ENCODE results near the gene FIZ1.

DNA sequence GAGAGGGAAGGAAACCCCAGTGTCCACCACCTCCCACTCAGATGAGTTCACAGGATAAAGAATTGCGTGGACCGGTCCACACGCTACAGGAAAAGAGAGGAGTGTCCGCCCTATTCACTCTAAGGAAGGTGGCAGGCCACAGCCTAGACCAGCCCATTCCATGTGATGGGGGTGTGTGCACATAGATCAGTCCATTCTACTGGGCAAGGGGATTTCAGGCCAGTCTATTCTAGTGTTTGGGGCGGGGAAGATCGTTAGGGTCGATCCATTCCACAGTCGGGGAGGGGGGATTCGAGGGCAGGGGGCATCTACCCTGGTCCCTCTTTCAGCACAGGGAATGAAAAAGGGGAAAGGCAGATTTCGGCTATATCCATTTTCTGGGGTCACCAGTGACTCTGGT, 7.8 kb downstream of the FIZ1 start:
- TF ChIP-seq POLR2A (IDR thresholded peaks at IDR 0.05; ENCODE audit: low read depth, low read length) = no peak
- no peak for TF ChIP-seq POLR2AphosphoS5 (IDR thresholded peaks at IDR 0.05; ENCODE audit: low read depth, low read length)
